GM12892 (cell line): ENCODE data around the gene CLEC4M.
"Not testable (repeated sequence)": the region's sequence is repeated elsewhere in the genome, so short reads cannot be mapped to it uniquely, and the experiment has no call there.

ENCODE experiments used
- POLR2A ChIP-seq: IDR thresholded peaks from 2 replicates; pipeline ENCODE4 v1.6.1; 2011; ENCODE audit warnings: low read depth, low read length, control low read depth
- POLR2AphosphoS5 ChIP-seq: IDR thresholded peaks from 2 replicates; pipeline ENCODE4 v1.6.1; 2011; ENCODE audit warnings: low read depth, low read length, control low read depth
- TAF1 ChIP-seq: IDR thresholded peaks from 2 replicates; pipeline ENCODE4 v1.6.1; 2011; ENCODE audit warnings: low read depth, mild to moderate bottlenecking, control low read depth, low read length, borderline replicate concordance

DNA sequence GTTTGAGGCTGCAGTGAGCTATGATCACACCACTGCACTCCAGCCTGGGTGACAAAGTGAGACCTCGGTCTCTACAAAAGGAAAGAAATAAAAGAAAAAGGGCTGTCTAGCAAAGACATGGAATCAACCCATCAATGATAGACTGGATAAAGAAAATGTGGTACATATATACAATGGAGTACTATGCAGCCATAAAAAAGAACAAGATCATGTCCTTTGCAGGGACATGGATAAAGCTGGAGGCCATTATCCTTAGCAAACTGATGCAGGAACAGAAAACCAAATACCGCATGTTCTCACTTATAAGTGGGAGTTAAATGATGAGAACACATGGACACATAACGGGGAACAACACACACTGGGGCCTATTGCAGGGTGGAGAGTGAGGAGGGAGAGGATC, 53.0 kb downstream of the CLEC4M start:
- TF ChIP-seq POLR2A, POLR2AphosphoS5, TAF1: not testable (repeated sequence)
